Glutamatergic neuron (in vitro differentiated cells): ENCODE measurements around the gene PGAM1. TPM values are rescaled to one million over a fixed set of nuclear protein-coding genes. Genes with fewer than 3 reads are reported as not detected.
"Not testable (repeated sequence)": the region's sequence is repeated elsewhere in the genome, so short reads cannot be mapped to it uniquely, and the experiment has no call there.

ENCODE experiments used
- DNase-seq: peaks from one replicate; pipeline ENCODE4 v3.0.0; 2022
- H3K27ac Mint-ChIP-seq: one replicate; pipeline ENCODE4 v1.8.0; 2020; ENCODE audit warnings: mild to moderate bottlenecking, mixed read lengths, inconsistent platforms; ENCODE audit not compliant: unreplicated experiment
- H3K27me3 Mint-ChIP-seq: one replicate; pipeline ENCODE4 v1.8.0; 2020; ENCODE audit warnings: mild to moderate bottlenecking, moderate library complexity, mixed read lengths, inconsistent platforms; ENCODE audit not compliant: unreplicated experiment
- H3K36me3 Mint-ChIP-seq: one replicate; pipeline ENCODE4 v1.8.0; 2020; ENCODE audit warnings: mild to moderate bottlenecking, mixed read lengths, inconsistent platforms; ENCODE audit not compliant: unreplicated experiment
- H3K4me1 Mint-ChIP-seq: one replicate; pipeline ENCODE4 v1.8.0; 2020; ENCODE audit warnings: mild to moderate bottlenecking, low read depth, mixed read lengths, inconsistent platforms; ENCODE audit not compliant: unreplicated experiment
- H3K4me3 Mint-ChIP-seq: one replicate; pipeline ENCODE4 v1.8.0; 2020; ENCODE audit warnings: mild to moderate bottlenecking, mixed read lengths, inconsistent platforms; ENCODE audit not compliant: unreplicated experiment
- H3K9me3 Mint-ChIP-seq: one replicate; pipeline ENCODE4 v1.8.0; 2020; ENCODE audit warnings: mild to moderate bottlenecking, moderate library complexity, mixed read lengths, inconsistent platforms; ENCODE audit not compliant: unreplicated experiment
- CTCF ChIP-seq: fragments of 200-600 bp; sonication (generic); IDR thresholded peaks from one replicate; pipeline ENCODE4 v1.5.0; 2021; ENCODE audit not compliant: partially characterized antibody, unreplicated experiment
- total RNA-seq: library from RNA; stranded (reverse); fragmentation: NEBNext Ultra II Directional; extraction: Animal tissue kit (Norgen Biotek cat#: 25700); gene quantifications from one replicate; pipeline ENCODE4 v1.2.1, GENCODE V29; 2021; ENCODE audit not compliant: unreplicated experiment

The PGAM1 gene
- total RNA-seq, 1 donor from 2014 or later = 374 TPM

- Mint-ChIP-seq H3K27ac (peak within 1 kb of the TSS; percentile 87), H3K4me1 (no peaks in the 10 kb centered on the region), H3K9me3 (peaks cover 4% of the 10 kb centered on the region), H3K36me3 (no peaks in the 10 kb centered on the region), H3K27me3 (peaks cover 4% of the 10 kb centered on the region), H3K4me3 (peak within 1 kb of the TSS; percentile 90)
- DNase-seq = peak; percentile 66
- TF ChIP-seq CTCF = no peak
Observed at GRCh38 chr10:97400665-97401454, 25.1 kb upstream of the PGAM1 start, which contains the start of gene RRP12. Gene RRP12, minus strand, starts transcription at chr10:97401340. Its CDS starts 109 bp downstream, at chr10:97401231.

DNA sequence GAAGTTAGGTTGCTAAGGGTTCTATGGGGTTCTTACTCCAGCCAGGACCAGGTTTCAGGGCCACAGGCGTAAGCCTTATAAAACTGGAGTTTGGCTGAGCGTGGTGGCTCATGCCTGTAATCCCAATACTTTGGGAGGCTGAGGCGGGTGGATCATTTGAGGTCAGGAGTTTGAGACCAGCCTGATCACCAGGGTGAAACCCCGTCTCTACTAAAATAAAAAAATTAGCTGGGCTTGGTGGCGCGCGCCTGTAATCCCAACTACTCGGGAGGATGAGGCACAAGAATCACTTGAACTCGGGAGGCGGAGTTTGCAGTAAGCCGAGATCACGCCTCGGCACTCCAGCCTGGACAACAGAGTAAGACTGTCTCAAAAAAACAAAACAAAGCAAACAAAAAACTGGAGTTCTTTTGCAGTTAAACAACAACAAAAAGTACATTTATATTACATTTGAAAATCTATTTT is 24.5 kb upstream of the PGAM1 start:
- peak overlapping the region; percentile 87 for H3K27ac Mint-ChIP-seq
- no peaks in the 10 kb centered on the region for H3K4me1 Mint-ChIP-seq
- peaks cover 4% of the 10 kb centered on the region for H3K27me3 Mint-ChIP-seq
- no peak for TF ChIP-seq CTCF
- peaks cover 2% of the 10 kb centered on the region for H3K9me3 Mint-ChIP-seq
- no peak for DNase-seq
- H3K4me3 Mint-ChIP-seq = peak overlapping the region; percentile 90
- H3K36me3 Mint-ChIP-seq = no peaks in the 10 kb centered on the region

- DNase-seq = no peak
- Mint-ChIP-seq H3K4me3 (no peak overlapping the region), H3K27ac (no peak overlapping the region), H3K36me3 (no peaks in the 10 kb centered on the region), H3K9me3 (peaks cover 4% of the 10 kb centered on the region), H3K4me1 (no peaks in the 10 kb centered on the region), H3K27me3 (peaks cover 4% of the 10 kb centered on the region)
- TF ChIP-seq CTCF = no peak
Observed at GRCh38 chr10:97404044-97404443, 21.9 kb upstream of the PGAM1 start.

GRCh38 chr10:97406064-97406463 is 19.9 kb upstream of the PGAM1 start:
- no peak for TF ChIP-seq CTCF
- no peak overlapping the region for H3K4me3 Mint-ChIP-seq
- DNase-seq = no peak
- H3K27me3 Mint-ChIP-seq = peaks cover 4% of the 10 kb centered on the region
- H3K27ac Mint-ChIP-seq = no peak overlapping the region
- no peaks in the 10 kb centered on the region for H3K4me1 Mint-ChIP-seq
- peaks cover 2% of the 10 kb centered on the region for H3K9me3 Mint-ChIP-seq
- H3K36me3 Mint-ChIP-seq = no peaks in the 10 kb centered on the region

GRCh38 chr10:97406483-97406882 is 19.5 kb upstream of the PGAM1 start:
- H3K9me3 Mint-ChIP-seq, H3K4me3 Mint-ChIP-seq, H3K4me1 Mint-ChIP-seq, DNase-seq, H3K27me3 Mint-ChIP-seq, H3K36me3 Mint-ChIP-seq, H3K27ac Mint-ChIP-seq: not testable (repeated sequence)
